Testis (tissue), 2 donors: ENCODE results near the gene SOBP.

ENCODE experiments used
- CTCF ChIP-seq, 3 experiments: fragments of 450-650 bp in 2 of 3; fragments of 200-600 bp in 1 of 3; sonication (generic) in 1 of 3; IDR thresholded peaks; one replicate each; pipeline ENCODE4 v1.5.1; 2016 to 2019; ENCODE audit warnings: antibody characterized with exemption in 3 of 3, mild to moderate bottlenecking in 2 of 3, moderate library complexity in 1 of 3
- POLR2A ChIP-seq: fragments of 450-650 bp; IDR thresholded peaks from one replicate; pipeline ENCODE4 v1.6.1; 2017; ENCODE audit warnings: antibody characterized with exemption, mild to moderate bottlenecking, moderate library complexity

DNA sequence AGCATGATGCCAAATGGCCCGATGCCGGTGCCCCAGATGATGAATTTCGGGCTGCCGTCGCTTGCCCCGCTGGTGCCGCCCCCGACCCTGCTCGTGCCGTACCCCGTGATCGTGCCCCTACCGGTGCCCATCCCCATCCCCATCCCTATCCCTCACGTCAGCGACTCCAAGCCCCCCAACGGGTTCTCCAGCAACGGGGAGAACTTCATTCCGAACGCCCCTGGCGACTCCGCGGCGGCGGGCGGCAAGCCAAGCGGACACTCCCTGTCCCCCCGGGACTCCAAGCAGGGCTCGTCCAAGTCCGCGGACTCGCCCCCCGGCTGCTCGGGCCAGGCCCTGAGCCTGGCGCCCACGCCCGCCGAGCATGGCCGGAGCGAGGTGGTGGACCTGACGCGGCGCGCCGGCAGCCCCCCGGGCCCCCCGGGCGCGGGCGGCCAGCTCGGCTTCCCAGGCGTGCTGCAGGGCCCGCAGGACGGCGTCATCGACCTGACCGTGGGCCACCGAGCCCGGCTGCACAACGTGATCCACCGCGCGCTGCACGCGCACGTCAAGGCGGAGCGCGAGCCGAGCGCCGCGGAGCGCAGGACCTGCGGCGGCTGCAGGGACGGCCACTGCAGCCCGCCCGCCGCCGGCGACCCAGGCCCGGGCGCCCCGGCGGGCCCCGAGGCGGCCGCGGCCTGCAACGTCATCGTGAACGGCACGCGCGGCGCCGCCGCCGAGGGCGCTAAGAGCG lies 144.6 kb downstream of the SOBP start:
- TF ChIP-seq CTCF (IDR thresholded peaks at IDR 0.05): no peak
- TF ChIP-seq POLR2A: no peak
